ENCODE results near the gene PARP1.

- TF ChIP-seq CTCF (IDR thresholded peaks at IDR 0.05): no peak
- TF ChIP-seq POLR2A (IDR thresholded peaks at IDR 0.05): no peak
These were observed 82.7 kb downstream of the PARP1 start for GRCh38 chr1:226325178-226325577.
